Activated naive CD8-positive, alpha-beta T cell treated with anti-CD3 and anti-CD28 coated beads, Interleukin-2, amount 50 U/mL, for 24 hours (primary cell): ENCODE results near the gene STPG3.

Source experiments
- ATAC-seq: fragments of 150-1000 bp; cut with Tn5 transposase; one replicate; pipeline ENCODE4 v1.10.0; 2021
- DNase-seq: peaks from one replicate; pipeline ENCODE4 v3.0.0; 2021
- H3K27ac Mint-ChIP-seq: one replicate; pipeline ENCODE4 v1.8.0; 2021; ENCODE audit warnings: mild to moderate bottlenecking, mixed read lengths
- H3K27me3 Mint-ChIP-seq: one replicate; pipeline ENCODE4 v1.8.0; 2021; ENCODE audit warnings: mixed read lengths
- H3K36me3 Mint-ChIP-seq: one replicate; pipeline ENCODE4 v1.8.0; 2021; ENCODE audit warnings: low read depth, mixed read lengths
- H3K4me1 Mint-ChIP-seq: one replicate; pipeline ENCODE4 v1.8.0; 2021; ENCODE audit warnings: mixed read lengths
- H3K4me3 Mint-ChIP-seq: one replicate; pipeline ENCODE4 v1.8.0; 2021; ENCODE audit warnings: mild to moderate bottlenecking, moderate library complexity, mixed read lengths
- H3K9me3 Mint-ChIP-seq: one replicate; pipeline ENCODE4 v1.8.0; 2021; ENCODE audit warnings: mixed read lengths

STPG3 gene

GRCh38 chr9:137279741-137280473 is 28.8 kb downstream of the STPG3 start:
- no peak for DNase-seq
- Mint-ChIP-seq H3K27ac (no peak overlapping the region), H3K9me3 (no peaks in the 10 kb centered on the region), H3K36me3 (no peaks in the 10 kb centered on the region), H3K4me1 (peaks cover 17% of the 10 kb centered on the region), H3K4me3 (no peak overlapping the region), H3K27me3 (peaks cover 7% of the 10 kb centered on the region)
- ATAC-seq, result no peak

GRCh38 chr9:137280474-137281344 is 29.6 kb downstream of the STPG3 start:
- H3K9me3 Mint-ChIP-seq, result no peaks in the 10 kb centered on the region
- H3K27ac Mint-ChIP-seq, result no peak overlapping the region
- no peaks in the 10 kb centered on the region for H3K36me3 Mint-ChIP-seq
- DNase-seq (no peak), ATAC-seq (no peak)
- H3K27me3 Mint-ChIP-seq, result peaks cover 12% of the 10 kb centered on the region
- H3K4me3 Mint-ChIP-seq, result no peak overlapping the region
- peaks cover 12% of the 10 kb centered on the region for H3K4me1 Mint-ChIP-seq

DNA sequence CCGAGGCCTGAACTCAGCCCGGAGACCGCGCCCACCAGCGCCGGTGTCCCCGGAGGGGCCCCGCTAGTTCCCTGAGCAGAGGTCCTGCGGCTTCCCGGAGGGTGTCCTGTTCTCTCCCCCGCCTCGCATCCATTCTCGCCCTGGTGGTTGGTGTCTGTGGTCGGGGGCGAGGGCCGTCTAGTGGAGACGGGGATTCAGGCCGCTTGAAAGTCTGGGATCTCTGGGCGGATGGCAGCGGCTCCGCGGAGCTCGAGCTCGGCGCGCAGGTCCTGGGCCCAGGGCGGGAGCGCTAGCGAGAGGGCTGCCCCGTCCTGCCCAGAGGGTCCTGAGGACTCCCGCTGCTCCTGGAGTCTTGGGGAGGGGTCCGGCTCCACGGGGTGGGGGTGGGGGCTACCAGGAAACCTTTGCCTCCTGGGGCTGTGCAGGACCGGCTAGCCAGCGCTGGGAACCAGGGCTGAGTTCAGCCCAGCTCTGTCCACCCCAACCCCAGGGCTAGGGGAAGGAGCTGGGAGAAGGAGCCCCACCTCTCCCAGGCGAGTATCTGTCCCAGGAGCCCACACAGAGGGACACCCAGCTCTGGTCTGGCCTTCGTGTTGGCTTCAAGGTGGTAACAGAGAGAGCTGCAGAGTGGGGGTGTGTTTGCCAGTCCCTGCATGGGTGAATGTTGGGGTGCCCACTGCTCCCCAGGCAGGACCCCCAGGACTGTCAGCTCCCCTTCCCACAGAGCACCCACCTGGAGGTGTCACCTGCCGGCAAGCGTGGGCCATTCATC is 30.4 kb downstream of the STPG3 start:
- H3K36me3 Mint-ChIP-seq, result no peaks in the 10 kb centered on the region
- no peaks in the 10 kb centered on the region for H3K9me3 Mint-ChIP-seq
- no peak overlapping the region for H3K4me3 Mint-ChIP-seq
- ATAC-seq, result no peak
- H3K4me1 Mint-ChIP-seq, result peaks cover 9% of the 10 kb centered on the region
- H3K27ac Mint-ChIP-seq, result no peak overlapping the region
- DNase-seq, result no peak
- H3K27me3 Mint-ChIP-seq, result peaks cover 12% of the 10 kb centered on the region

DNA sequence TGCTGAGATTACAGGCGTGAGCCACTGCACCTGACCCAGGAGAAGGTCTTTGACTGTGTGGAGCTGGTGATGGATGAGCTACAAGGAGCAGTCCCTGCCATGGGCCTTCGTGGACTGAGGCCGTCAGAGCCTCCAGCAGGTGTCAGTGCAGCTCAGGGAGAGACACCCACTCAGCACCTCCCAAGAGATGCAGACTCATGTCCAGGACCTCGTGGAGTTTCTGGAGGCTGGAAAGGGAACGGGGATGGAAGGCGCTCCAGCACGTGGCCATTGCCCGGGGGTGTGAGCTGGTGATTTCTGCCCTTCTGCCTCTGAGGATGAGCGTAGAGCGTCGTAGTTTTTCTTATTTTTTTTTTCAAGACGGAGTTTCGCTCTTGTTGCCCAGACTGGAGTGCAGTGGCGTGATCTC is 35.9 kb downstream of the STPG3 start:
- Mint-ChIP-seq H3K4me1 (peaks cover 7% of the 10 kb centered on the region), H3K27ac (no peak overlapping the region), H3K4me3 (no peak overlapping the region), H3K36me3 (no peaks in the 10 kb centered on the region), H3K9me3 (no peaks in the 10 kb centered on the region), H3K27me3 (peaks cover 15% of the 10 kb centered on the region)
- DNase-seq (no peak), ATAC-seq (peak; percentile 71)

DNA sequence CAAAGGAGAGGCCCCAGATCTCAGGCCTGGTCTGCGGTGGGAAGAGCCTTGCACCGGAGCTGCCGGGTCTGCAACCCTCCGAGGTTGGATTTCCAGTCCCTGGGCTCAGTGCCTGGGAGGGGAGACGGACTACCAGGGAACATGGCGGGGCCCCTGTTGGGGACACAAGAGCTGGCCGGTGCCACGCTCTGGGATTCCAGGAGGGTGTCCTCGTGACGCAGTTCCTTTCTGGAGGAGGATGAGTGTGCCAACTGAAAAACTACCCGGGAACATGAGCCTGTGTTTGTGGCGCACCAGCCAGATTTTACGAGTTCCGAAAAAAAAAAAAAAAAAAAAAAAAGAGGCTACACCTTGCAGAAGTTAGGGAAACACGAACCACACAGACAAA is 42.0 kb downstream of the STPG3 start:
- Mint-ChIP-seq H3K4me3 (no peak overlapping the region), H3K27me3 (peaks cover 32% of the 10 kb centered on the region), H3K9me3 (no peaks in the 10 kb centered on the region), H3K27ac (no peak overlapping the region), H3K36me3 (no peaks in the 10 kb centered on the region), H3K4me1 (peaks cover 9% of the 10 kb centered on the region)
- no peak for ATAC-seq
- no peak for DNase-seq

DNA sequence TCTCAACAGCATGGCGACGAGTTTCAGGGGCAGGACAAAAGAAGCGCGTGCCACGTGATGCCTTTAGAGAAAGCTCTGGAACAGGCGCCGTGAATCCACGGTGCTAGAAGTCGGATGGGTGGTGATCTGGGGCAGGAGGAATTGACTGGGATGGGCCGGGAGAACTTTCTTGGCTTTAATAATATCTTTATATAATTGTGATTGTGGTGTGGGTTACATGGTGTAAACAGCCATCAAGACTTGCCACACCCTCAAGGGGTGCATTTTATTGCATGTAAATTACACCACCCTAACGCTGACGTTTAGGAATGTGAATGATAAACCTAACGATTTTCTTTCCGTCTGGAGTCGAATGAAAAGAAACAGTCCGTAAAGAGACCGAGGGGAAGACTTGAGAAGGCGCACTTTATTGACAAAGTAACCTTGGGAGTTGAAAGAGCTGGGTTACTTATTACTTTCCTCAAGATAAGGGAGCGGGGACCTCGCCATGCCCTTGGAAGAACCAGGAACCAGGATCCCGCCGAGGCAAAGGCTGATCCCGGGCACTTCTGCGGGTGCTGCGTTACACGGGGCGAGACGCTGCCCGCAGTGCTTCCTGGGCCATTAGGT is 42.5 kb downstream of the STPG3 start:
- ATAC-seq (no peak), DNase-seq (no peak)
- H3K4me3 Mint-ChIP-seq, result no peak overlapping the region
- no peaks in the 10 kb centered on the region for H3K9me3 Mint-ChIP-seq
- no peak overlapping the region for H3K27ac Mint-ChIP-seq
- no peaks in the 10 kb centered on the region for H3K36me3 Mint-ChIP-seq
- H3K4me1 Mint-ChIP-seq, result peaks cover 9% of the 10 kb centered on the region
- H3K27me3 Mint-ChIP-seq, result peaks cover 34% of the 10 kb centered on the region

DNA sequence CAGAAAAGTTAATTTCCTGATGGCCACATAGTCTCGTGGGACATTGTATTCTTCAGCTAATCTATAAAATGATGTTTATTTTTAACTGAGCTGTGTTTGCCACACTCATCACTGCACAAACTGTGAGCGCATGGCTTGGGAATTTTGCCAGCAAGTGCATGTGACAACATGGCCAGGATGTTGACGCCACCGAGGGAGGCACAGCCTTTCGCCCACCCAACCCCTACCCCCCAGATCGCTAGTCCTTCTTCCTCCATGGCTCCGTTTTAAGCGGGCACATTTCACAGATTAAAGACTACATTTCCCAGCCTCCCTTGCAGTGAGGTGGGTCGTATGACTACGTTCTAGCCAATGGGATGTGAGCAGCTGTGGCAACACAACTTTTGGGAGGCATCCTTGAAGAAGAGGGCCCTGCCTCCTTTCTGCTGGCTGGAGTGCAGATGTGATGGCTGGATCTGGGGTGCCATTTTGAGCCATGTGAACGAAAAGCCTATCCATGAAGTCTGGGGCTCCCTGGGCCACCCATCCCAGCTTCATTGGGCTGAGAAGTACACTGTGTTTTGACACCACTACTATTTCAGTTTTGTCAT is 43.1 kb downstream of the STPG3 start:
- peak overlapping the region; percentile 54 for H3K27ac Mint-ChIP-seq
- no peak for DNase-seq
- peak overlapping the region; percentile 42 for H3K4me3 Mint-ChIP-seq
- H3K27me3 Mint-ChIP-seq, result peaks cover 38% of the 10 kb centered on the region
- ATAC-seq, result peak; percentile 68
- H3K4me1 Mint-ChIP-seq, result peaks cover 9% of the 10 kb centered on the region
- no peaks in the 10 kb centered on the region for H3K36me3 Mint-ChIP-seq
- H3K9me3 Mint-ChIP-seq, result no peaks in the 10 kb centered on the region

DNA sequence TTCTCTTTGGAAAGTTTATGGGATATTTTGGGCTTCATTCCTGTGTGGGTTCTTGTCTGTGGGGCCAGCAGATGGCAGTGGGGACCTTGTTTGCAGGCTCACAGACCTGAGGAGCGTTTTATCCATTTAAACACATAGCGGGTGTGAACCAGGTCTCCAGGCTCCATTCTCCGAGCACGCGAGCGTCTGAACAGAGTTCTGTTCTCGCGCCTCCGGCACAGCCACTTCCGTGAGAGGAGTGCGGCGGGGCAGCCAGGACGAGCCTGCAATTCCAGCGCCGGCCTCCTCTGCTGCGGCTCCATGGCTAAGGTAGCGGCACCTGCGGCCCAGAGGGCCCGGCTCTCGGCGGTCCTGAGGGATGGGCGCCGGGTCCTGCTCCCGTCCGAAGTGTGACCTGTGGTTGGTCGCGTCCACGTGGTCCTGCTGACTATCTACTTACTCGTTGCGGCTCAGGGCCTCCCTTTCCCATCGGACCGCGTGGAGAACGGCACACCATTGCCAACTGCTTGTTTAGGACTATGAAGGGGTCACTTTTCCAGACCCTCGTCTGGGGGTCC is 43.7 kb downstream of the STPG3 start:
- DNase-seq (no peak), ATAC-seq (peak; percentile 17)
- Mint-ChIP-seq H3K9me3 (no peaks in the 10 kb centered on the region), H3K27ac (peak overlapping the region; percentile 54), H3K4me3 (peak overlapping the region; percentile 42), H3K4me1 (peaks cover 9% of the 10 kb centered on the region), H3K36me3 (no peaks in the 10 kb centered on the region), H3K27me3 (peaks cover 42% of the 10 kb centered on the region)

- no peaks in the 10 kb centered on the region for H3K36me3 Mint-ChIP-seq
- peaks cover 13% of the 10 kb centered on the region for H3K4me1 Mint-ChIP-seq
Measured at GRCh38 chr9:137295238-137295811, 44.2 kb downstream of the STPG3 start.

DNA sequence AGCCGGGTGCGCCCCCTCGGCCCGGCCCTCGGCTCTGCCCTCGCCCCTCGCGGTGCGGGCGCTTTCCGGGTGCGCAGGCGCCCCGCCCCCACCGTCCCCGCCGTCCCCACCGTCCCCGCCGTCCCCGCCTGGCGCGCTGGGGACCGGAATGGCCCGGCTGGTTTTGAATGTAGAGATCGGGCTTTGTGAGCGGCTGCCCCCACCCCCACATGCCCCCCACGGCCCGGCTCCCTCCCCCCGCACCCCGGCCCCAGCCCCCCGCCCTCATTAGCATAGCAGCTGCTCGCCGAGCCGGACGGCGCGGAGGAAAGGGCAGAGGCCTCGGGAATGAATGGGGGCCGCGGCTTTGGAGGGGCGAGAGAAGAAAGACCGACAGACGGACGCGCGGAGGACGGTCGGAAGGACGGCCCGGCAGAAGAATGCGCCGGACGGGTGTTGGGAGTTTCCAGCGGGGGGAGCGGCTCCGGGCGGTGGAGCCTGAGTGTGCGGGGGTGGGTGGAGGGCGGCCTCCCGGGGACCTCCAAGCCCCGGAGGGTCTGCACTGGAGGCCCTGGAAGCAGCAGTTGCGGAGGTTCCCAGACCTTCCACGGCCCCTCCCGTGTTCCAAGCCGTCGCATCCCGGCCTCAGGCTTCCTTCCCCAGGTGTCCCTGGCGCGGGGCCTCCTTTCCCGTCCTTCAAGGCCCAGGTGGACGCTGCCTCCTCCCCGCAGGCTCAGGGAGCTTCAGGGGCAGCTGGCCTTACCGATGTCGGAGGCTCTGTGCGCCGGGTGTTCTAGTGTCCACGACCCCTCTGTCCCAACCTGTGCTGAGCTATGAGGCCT is 45.0 kb downstream of the STPG3 start:
- Mint-ChIP-seq H3K4me1 (peaks cover 16% of the 10 kb centered on the region), H3K27ac (no peak overlapping the region), H3K27me3 (peaks cover 49% of the 10 kb centered on the region), H3K9me3 (no peaks in the 10 kb centered on the region), H3K4me3 (peak overlapping the region; percentile 51), H3K36me3 (peaks cover 2% of the 10 kb centered on the region)
- DNase-seq, result no peak
- ATAC-seq, result peak; percentile 9

More at GRCh38 chr9:137295238-137295811, 44.2 kb downstream of the STPG3 start:
- Mint-ChIP-seq H3K9me3 (no peaks in the 10 kb centered on the region), H3K27me3 (peaks cover 45% of the 10 kb centered on the region), H3K4me3 (peak overlapping the region; percentile 32), H3K27ac (no peak overlapping the region)
- DNase-seq (peak; percentile 71), ATAC-seq (peak; percentile 75)

GRCh38 chr9:137296670-137297664 is 45.9 kb downstream of the STPG3 start:
- peak overlapping the region; percentile 51 for H3K4me3 Mint-ChIP-seq
- peaks cover 2% of the 10 kb centered on the region for H3K36me3 Mint-ChIP-seq
- ATAC-seq, result no peak
- no peaks in the 10 kb centered on the region for H3K9me3 Mint-ChIP-seq
- no peak for DNase-seq
- H3K27ac Mint-ChIP-seq, result no peak overlapping the region
- peaks cover 49% of the 10 kb centered on the region for H3K27me3 Mint-ChIP-seq
- peaks cover 18% of the 10 kb centered on the region for H3K4me1 Mint-ChIP-seq

DNA sequence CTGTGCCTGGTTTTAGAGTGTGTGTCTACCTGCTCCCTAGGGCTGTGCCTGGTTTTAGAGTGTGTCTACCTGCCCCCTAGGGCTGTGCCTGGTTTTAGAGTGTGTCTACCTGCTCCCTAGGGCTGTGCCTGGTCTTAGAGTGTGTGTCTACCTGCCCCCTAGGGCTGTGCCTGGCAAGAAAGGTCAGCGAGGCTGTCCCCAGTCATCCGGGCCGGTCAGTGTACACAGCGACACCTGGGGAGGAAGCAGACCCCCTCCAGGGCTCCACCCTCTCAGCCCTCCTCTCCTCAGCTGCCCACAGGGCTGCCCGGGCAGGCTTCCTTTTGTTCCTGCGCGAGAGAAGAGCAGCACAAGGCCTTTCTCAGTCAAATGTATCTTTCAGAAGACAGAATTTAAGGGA is 46.9 kb downstream of the STPG3 start:
- H3K36me3 Mint-ChIP-seq, result peaks cover 2% of the 10 kb centered on the region
- peaks cover 19% of the 10 kb centered on the region for H3K4me1 Mint-ChIP-seq
- ATAC-seq (no peak), DNase-seq (no peak)
- H3K4me3 Mint-ChIP-seq, result no peak overlapping the region
- H3K9me3 Mint-ChIP-seq, result no peaks in the 10 kb centered on the region
- no peak overlapping the region for H3K27ac Mint-ChIP-seq
- H3K27me3 Mint-ChIP-seq, result peaks cover 45% of the 10 kb centered on the region
